H9 (cell line): Measurements from ENCODE around the gene CENPB. TPM values are rescaled to one million over a fixed set of nuclear protein-coding genes. Genes with fewer than 3 reads are reported as not detected.

ENCODE experiments used
- DNase-seq: peaks from one replicate; pipeline ENCODE4 v3.0.0-alpha.2; 2017
- H2AFZ ChIP-seq: one replicate; pipeline ENCODE4 v1.6.1; 2013; ENCODE audit warnings: mild to moderate bottlenecking, low read length, control low read depth, moderate library complexity
- H2AK5ac ChIP-seq: 2 replicates; pipeline ENCODE4 v1.6.1; 2013; ENCODE audit warnings: low read length, control low read depth, mixed read lengths; ENCODE audit not compliant: insufficient read length
- H2BK120ac ChIP-seq: one replicate; pipeline ENCODE4 v1.6.1; 2013; ENCODE audit warnings: low read depth, mild to moderate bottlenecking, low read length, control low read depth, inconsistent platforms; ENCODE audit not compliant: poor library complexity, severe bottlenecking
- H2BK12ac ChIP-seq: 2 replicates; pipeline ENCODE4 v1.6.1; 2013; ENCODE audit warnings: low read length, control low read depth, mixed read lengths, low read depth; ENCODE audit not compliant: insufficient read length
- H2BK15ac ChIP-seq: 2 replicates; pipeline ENCODE4 v1.6.1; 2013; ENCODE audit warnings: low read depth, low read length, control low read depth
- H2BK20ac ChIP-seq: one replicate; pipeline ENCODE4 v1.6.1; 2013; ENCODE audit warnings: low read depth, mild to moderate bottlenecking, low read length, control low read depth, inconsistent platforms; ENCODE audit not compliant: poor library complexity, severe bottlenecking
- H2BK5ac ChIP-seq: 2 replicates; pipeline ENCODE4 v1.6.1; 2013; ENCODE audit warnings: low read length, control low read depth, mixed read lengths; ENCODE audit not compliant: insufficient read length
- H3K14ac ChIP-seq: 2 replicates; pipeline ENCODE4 v1.6.1; 2013; ENCODE audit warnings: low read length, control low read depth; ENCODE audit not compliant: insufficient read depth
- H3K18ac ChIP-seq: 2 replicates; pipeline ENCODE4 v1.6.1; 2013; ENCODE audit warnings: low read depth, mild to moderate bottlenecking, mixed read lengths, low read length, control low read depth; ENCODE audit not compliant: insufficient read length
- H3K23ac ChIP-seq: 2 replicates; pipeline ENCODE4 v1.6.1; 2013; ENCODE audit warnings: low read length, control low read depth, mixed read lengths, low read depth; ENCODE audit not compliant: insufficient read length
- H3K23me2 ChIP-seq: 2 replicates; pipeline ENCODE4 v1.6.1; 2013; ENCODE audit warnings: low read depth, mild to moderate bottlenecking, mixed read lengths, low read length, control low read depth; ENCODE audit not compliant: insufficient read length, poor library complexity, severe bottlenecking
- H3K27ac ChIP-seq: 2 replicates; pipeline ENCODE4 v1.5.1; 2013; ENCODE audit warnings: low read length, control low read depth, mixed read lengths, low read depth; ENCODE audit not compliant: insufficient read length
- H3K27me3 ChIP-seq: 2 replicates; pipeline ENCODE4 v1.6.1; 2013; ENCODE audit warnings: low read length, control low read depth, inconsistent platforms; ENCODE audit not compliant: insufficient read depth
- H3K4ac ChIP-seq: 2 replicates; pipeline ENCODE4 v1.6.1; 2013; ENCODE audit warnings: low read depth, mild to moderate bottlenecking, control low read depth, inconsistent platforms, low read length, moderate library complexity
- H3K4me1 ChIP-seq: 2 replicates; pipeline ENCODE4 v1.6.1; 2013; ENCODE audit warnings: low read length, control low read depth, inconsistent platforms; ENCODE audit not compliant: insufficient read depth
- H3K4me2 ChIP-seq: 2 replicates; pipeline ENCODE4 v1.6.1; 2013; ENCODE audit warnings: low read length, control low read depth, mixed read lengths; ENCODE audit not compliant: insufficient read length, insufficient read depth
- H3K56ac ChIP-seq: 2 replicates; pipeline ENCODE4 v1.6.1; 2013; ENCODE audit warnings: low read depth, mild to moderate bottlenecking, mixed read lengths, low read length, control low read depth; ENCODE audit not compliant: insufficient read length
- H3K79me1 ChIP-seq: 2 replicates; pipeline ENCODE4 v1.6.1; 2013; ENCODE audit warnings: low read depth, mild to moderate bottlenecking, moderate library complexity, low read length, control low read depth, inconsistent platforms; ENCODE audit not compliant: insufficient read depth, poor library complexity, severe bottlenecking
- H3K79me2 ChIP-seq: 2 replicates; pipeline ENCODE4 v1.6.1; 2013; ENCODE audit warnings: low read length, control low read depth, inconsistent platforms; ENCODE audit not compliant: insufficient read depth
- H3K9ac ChIP-seq: 2 replicates; pipeline ENCODE4 v1.6.1; 2013; ENCODE audit warnings: low read length, control low read depth, mixed read lengths; ENCODE audit not compliant: insufficient read length; ENCODE audit errors: extremely low read depth
- H3K9me3 ChIP-seq: one replicate; pipeline ENCODE4 v1.6.1; 2013; ENCODE audit warnings: low read depth, low read length, inconsistent platforms; ENCODE audit not compliant: control insufficient read depth
- H3T11ph ChIP-seq: one replicate; pipeline ENCODE4 v1.6.1; 2013; ENCODE audit warnings: mild to moderate bottlenecking, low read length, control low read depth, inconsistent platforms
- H4K20me1 ChIP-seq: one replicate; pipeline ENCODE4 v1.6.1; 2013; ENCODE audit not compliant: control insufficient read depth, insufficient read length, insufficient read depth
- H4K5ac ChIP-seq: 2 replicates; pipeline ENCODE4 v1.6.1; 2013; ENCODE audit warnings: low read depth, mild to moderate bottlenecking, mixed read lengths, low read length, control low read depth; ENCODE audit not compliant: insufficient read length
- H4K8ac ChIP-seq: replicated peaks from 2 replicates; pipeline ENCODE4 v1.6.1; 2013; ENCODE audit warnings: low read length, control low read depth, mixed read lengths, low read depth; ENCODE audit not compliant: insufficient read length
- H4K91ac ChIP-seq: 2 replicates; pipeline ENCODE4 v1.6.1; 2013; ENCODE audit warnings: low read depth, mild to moderate bottlenecking, moderate library complexity, mixed read lengths, low read length, control low read depth; ENCODE audit not compliant: insufficient read length
- H3K27ac Mint-ChIP-seq, 3 experiments: 2 replicates in 2 of 3; 3 replicates in 1 of 3; pipeline ENCODE4 v1.8.0; 2020 to 2021; ENCODE audit warnings: mixed read lengths in 3 of 3, mild to moderate bottlenecking in 1 of 3, moderate library complexity in 1 of 3
- H3K27me3 Mint-ChIP-seq: 2 replicates; pipeline ENCODE4 v1.8.0; 2021; ENCODE audit warnings: low read depth, mild to moderate bottlenecking, moderate library complexity, mixed read lengths
- H3K36me3 Mint-ChIP-seq, 3 experiments: 2 replicates in 2 of 3; 3 replicates in 1 of 3; pipeline ENCODE4 v1.8.0; 2020 to 2021; ENCODE audit warnings: low read depth in 3 of 3, mixed read lengths in 3 of 3; ENCODE audit not compliant: insufficient read depth in 1 of 3
- H3K4me1 Mint-ChIP-seq, 2 experiments: 2 replicates each; pipeline ENCODE4 v1.8.0; 2020; ENCODE audit warnings: mixed read lengths in 2 of 2
- H3K4me3 Mint-ChIP-seq, 2 experiments: 2 replicates in 1 of 2; 3 replicates in 1 of 2; pipeline ENCODE4 v1.8.0; 2020 to 2021; ENCODE audit warnings: mild to moderate bottlenecking in 2 of 2, mixed read lengths in 2 of 2, moderate library complexity in 1 of 2
- H3K9me3 Mint-ChIP-seq, 2 experiments: 2 replicates in 1 of 2; 3 replicates in 1 of 2; pipeline ENCODE4 v1.8.0; 2020; ENCODE audit warnings: mild to moderate bottlenecking in 2 of 2, mixed read lengths in 2 of 2, moderate library complexity in 1 of 2
- CTCF ChIP-seq: fragments of 200-600 bp; sonication (generic); conservative IDR thresholded peaks from 3 replicates; pipeline ENCODE4 v1.8.0; 2021; ENCODE audit warnings: antibody characterized with exemption, mild to moderate bottlenecking
- WGBS: extraction: QIAGEN DNeasy Blood & Tissue Kit; methylation state at CpG from one replicate; pipeline ENCODE4 v1.1.7; 2013; ENCODE audit warnings: missing lambda C conversion rate, low lambda C conversion rate, mixed read lengths; ENCODE audit not compliant: insufficient read length; ENCODE audit errors: extremely low coverage; 5-methylcytosine and 5-hydroxymethylcytosine counted together
- total RNA-seq: library from RNA; stranded (reverse); gene quantifications from 2 replicates; pipeline ENCODE4 v1.2.1, GENCODE V29; 2021

CENPB gene
- total RNA-seq, 1 experiment from 2014 or later: 63.1 TPM

DNA sequence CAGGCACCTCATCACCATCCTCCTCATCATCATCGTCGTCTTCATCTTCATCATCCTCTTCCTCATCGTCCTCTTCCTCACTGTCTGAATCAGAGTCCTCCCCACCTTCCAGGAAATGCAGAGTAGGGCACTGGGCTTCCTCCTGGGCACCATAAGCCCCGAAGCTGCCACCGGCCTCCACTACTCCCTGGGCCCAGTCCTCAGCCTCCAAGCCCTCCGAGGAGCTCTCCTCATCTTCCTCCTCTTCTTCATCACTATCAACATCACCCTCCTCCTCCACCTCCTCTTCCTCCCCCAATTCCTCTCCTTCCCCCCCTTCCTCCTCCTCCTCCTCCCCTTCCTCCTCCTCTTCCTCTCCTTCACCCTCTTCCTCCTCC is 1.7 kb downstream of the CENPB start:
- peaks cover 21 to 32% of the 10 kb centered on the region in 2 experiments for H3K4me1 Mint-ChIP-seq

More for the DNA sequence above, 1.7 kb downstream of the CENPB start:
- H2BK15ac ChIP-seq: no peak overlapping the region
- no peak overlapping the region for H3K9ac ChIP-seq
- no peak overlapping the region for H2BK12ac ChIP-seq
- no peaks in the 10 kb centered on the region for H3K27me3 ChIP-seq
- TF ChIP-seq CTCF: no peak
- H3K9me3 ChIP-seq: no peaks in the 10 kb centered on the region
- H2BK120ac ChIP-seq: no peak overlapping the region
- H3K27me3 Mint-ChIP-seq: peaks cover 33% of the 10 kb centered on the region
- peak overlapping the region; percentile 8 to 40; a peak in 4 of 5 replicates for H3K4me3 Mint-ChIP-seq
- no peak overlapping the region for H2BK5ac ChIP-seq
- WGBS: no CpG with 5 or more reads among the region's 6 CpGs
- no peak overlapping the region for H2BK20ac ChIP-seq
- H3K23me2 ChIP-seq: peaks cover 10% of the 10 kb centered on the region
- H4K5ac ChIP-seq: no peak overlapping the region
- H3K4me2 ChIP-seq: no peak overlapping the region
- H3K14ac ChIP-seq: no peak overlapping the region
- H4K8ac ChIP-seq: no peak overlapping the region
- H3K18ac ChIP-seq: no peak overlapping the region
- H3T11ph ChIP-seq: no peak overlapping the region
- H4K91ac ChIP-seq: no peak overlapping the region
- no peak overlapping the region for H3K27ac ChIP-seq
- H3K36me3 Mint-ChIP-seq: peaks cover 5 to 12% (median 8%) of the 10 kb centered on the region in 3 experiments
- H3K9me3 Mint-ChIP-seq: no peaks in the 10 kb centered on the region
- DNase-seq: no peak
- H2AK5ac ChIP-seq: no peak overlapping the region
- no peak overlapping the region for H3K56ac ChIP-seq
- H3K4ac ChIP-seq: no peak overlapping the region
- no peak overlapping the region for H3K23ac ChIP-seq
- H3K4me1 ChIP-seq: no peaks in the 10 kb centered on the region
- H3K79me1 ChIP-seq: no peaks in the 10 kb centered on the region
- no peak overlapping the region for H2AFZ ChIP-seq
- no peak overlapping the region for H3K27ac Mint-ChIP-seq
- H3K79me2 ChIP-seq: no peaks in the 10 kb centered on the region
- no peaks in the 10 kb centered on the region for H4K20me1 ChIP-seq
